OCI-LY7 (cell line): ENCODE results near the gene DLAT. TPM values are rescaled to one million over a fixed set of nuclear protein-coding genes. Genes with fewer than 3 reads are reported as not detected.
A peak's percentile ranks its signal among the peaks of the same experiment; 100 is the strongest.

Experiments used
- BruUV-seq: library from RNA; stranded (reverse); fragments of 400-500 nt; replicated peaks from 2 replicates; lab custom pipeline; 2021; lab: Mats Ljungman, UMichigan
- CTCF ChIA-PET: fragments of 300-600 bp; sonication (Branson Sonifier 250); formaldehyde crosslinking; loops from one replicate; lab custom pipeline; 2022; ENCODE audit warnings: antibody characterized with exemption; ENCODE audit not compliant: unreplicated experiment; lab: Charles Lee
- POLR2A ChIA-PET: fragments of 300-600 bp; sonication (Branson Sonifier 250); formaldehyde crosslinking; loops from one replicate; lab custom pipeline; 2022; ENCODE audit warnings: antibody characterized with exemption; lab: Charles Lee
- DNase-seq: peaks from one replicate; pipeline ENCODE4 v3.0.0-alpha.2; 2015; ENCODE audit warnings: low spot score
- H2AFZ ChIP-seq: fragments of 200-600 bp; sonication (generic), shearing (Covaris generic); 2 replicates; pipeline ENCODE4 v1.6.1; 2014; ENCODE audit warnings: mild to moderate bottlenecking, antibody characterized with exemption, low read length, moderate library complexity
- H3K27ac ChIP-seq: fragments of 200-600 bp; sonication (generic); 2 replicates; pipeline ENCODE4 v1.5.1; 2014; ENCODE audit warnings: mixed run types, low read depth, mild to moderate bottlenecking, moderate library complexity, low read length, inconsistent platforms; ENCODE audit not compliant: poor library complexity, severe bottlenecking
- H3K36me3 ChIP-seq: fragments of 200-600 bp; sonication (generic); 2 replicates; pipeline ENCODE4 v1.6.1; 2014; ENCODE audit warnings: mild to moderate bottlenecking, antibody characterized with exemption, low read length, moderate library complexity, mixed read lengths; ENCODE audit not compliant: insufficient read depth
- H3K4me1 ChIP-seq: fragments of 200-600 bp; sonication (generic); 2 replicates; pipeline ENCODE4 v1.5.1; 2014; ENCODE audit warnings: mild to moderate bottlenecking, low read length; ENCODE audit not compliant: insufficient read depth, poor library complexity, severe bottlenecking
- H3K4me2 ChIP-seq: fragments of 200-600 bp; sonication (generic); 2 replicates; pipeline ENCODE4 v1.6.1; 2014; ENCODE audit warnings: mild to moderate bottlenecking, low read length
- H3K4me3 ChIP-seq: fragments of 200-600 bp; sonication (generic); 2 replicates; pipeline ENCODE4 v1.5.1; 2014; ENCODE audit warnings: mild to moderate bottlenecking, low read depth, low read length; ENCODE audit not compliant: poor library complexity, severe bottlenecking
- H3K79me2 ChIP-seq: fragments of 200-600 bp; sonication (generic); 2 replicates; pipeline ENCODE4 v1.6.1; 2016; ENCODE audit warnings: low read depth, mild to moderate bottlenecking, low read length, moderate library complexity, mixed read lengths; ENCODE audit not compliant: insufficient read depth
- H3K9me2 ChIP-seq: fragments of 200-600 bp; sonication (generic); 2 replicates; pipeline ENCODE4 v1.6.1; 2016; ENCODE audit warnings: mild to moderate bottlenecking, low read length, mixed read lengths; ENCODE audit not compliant: insufficient read depth
- H3K9me3 ChIP-seq: fragments of 200-600 bp; sonication (generic); 2 replicates; pipeline ENCODE4 v1.6.1; 2014; ENCODE audit warnings: mild to moderate bottlenecking, mixed run types, low read length, mixed read lengths
- H4K20me1 ChIP-seq: fragments of 200-600 bp; sonication (generic); 2 replicates; pipeline ENCODE4 v1.6.1; 2014; ENCODE audit warnings: mild to moderate bottlenecking, antibody characterized with exemption, low read length, moderate library complexity, mixed read lengths; ENCODE audit not compliant: insufficient read depth
- CTCF ChIP-seq: fragments of 200-600 bp; sonication (generic); conservative IDR thresholded peaks from 2 replicates; pipeline ENCODE4 v1.5.1; 2014; ENCODE audit warnings: mild to moderate bottlenecking, antibody characterized with exemption, low read length, moderate library complexity, mixed read lengths
- EZH2phosphoT487 ChIP-seq: fragments of 200-600 bp; sonication (generic); IDR thresholded peaks from 2 replicates; pipeline ENCODE4 v1.6.1; 2018; ENCODE audit warnings: low read depth, borderline replicate concordance, mild to moderate bottlenecking, mixed run types, antibody characterized with exemption, low read length, moderate library complexity, mixed read lengths
- intact Hi-C: fragments of 100-400 bp; cut with micrococcal nuclease; formaldehyde crosslinking; loops from one replicate; pipeline ENCODE4 v1.10.0; 2022; ENCODE audit not compliant: unreplicated experiment
- total RNA-seq, 2 experiments: library from RNA; depleted of rRNA in 1 of 2; stranded (reverse); fragments of >200 nt in 1 of 2; shearing (Covaris generic) in 1 of 2; gene quantifications; 2 replicates each; pipeline ENCODE4 v1.2.3, GENCODE V29; 2014 to 2022

Gene DLAT
- total RNA-seq, 2 experiments from 2014 or later = 42.0 to 54.1 TPM

DNA sequence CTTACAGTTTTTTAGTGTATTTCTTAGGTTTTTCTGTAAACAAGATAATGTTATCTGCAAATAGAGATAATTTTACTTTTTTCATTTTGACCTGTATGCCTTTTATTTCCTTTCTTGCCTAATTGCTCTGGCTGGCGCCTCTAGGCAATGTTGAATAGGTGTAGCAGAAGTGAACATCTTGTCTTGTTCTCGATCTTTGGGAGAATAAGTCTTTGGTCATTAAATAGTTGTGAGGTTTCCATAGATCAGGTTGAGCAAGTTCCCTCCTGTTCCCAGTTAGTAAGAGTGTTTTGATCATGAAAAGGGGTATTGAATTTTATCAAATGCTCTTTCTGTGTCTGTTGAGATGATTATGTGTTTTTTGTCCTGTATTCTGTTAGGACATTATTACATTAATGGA, 24.6 kb downstream of the DLAT start:
- H3K27ac ChIP-seq = peak overlapping the region; percentile 79
- H3K36me3 ChIP-seq = peaks cover 96% of the 10 kb centered on the region
- intact Hi-C loops = loop anchor here (2.0 kb wide), 1 partner anchor 25 kb away; the partner anchor contains the start of gene DLAT
- no peak for TF ChIP-seq EZH2phosphoT487
- no peak for TF ChIP-seq CTCF
- no peak for DNase-seq
- H3K4me2 ChIP-seq = peak overlapping the region; percentile 59
- ChIA-PET POLR2A (interaction anchor here (1.4 to 1.7 kb wide), 2 partner anchors 117 to 123 kb away, joined by 3 to 4 read pairs; no protein-coding TSS in a partner anchor), CTCF (no interaction called here)
- peaks cover 47% of the 10 kb centered on the region for H3K4me1 ChIP-seq
- peaks cover 6% of the 10 kb centered on the region; the same call in 1 of the 2 replicates for H3K9me3 ChIP-seq
- no peaks in the 10 kb centered on the region for H4K20me1 ChIP-seq
- H3K79me2 ChIP-seq = peaks cover 26% of the 10 kb centered on the region
- no peaks in the 10 kb centered on the region for H3K9me2 ChIP-seq
- no peak overlapping the region for H2AFZ ChIP-seq
- BruUV-seq = no TSS peak
- H3K4me3 ChIP-seq = no peak overlapping the region

DNA sequence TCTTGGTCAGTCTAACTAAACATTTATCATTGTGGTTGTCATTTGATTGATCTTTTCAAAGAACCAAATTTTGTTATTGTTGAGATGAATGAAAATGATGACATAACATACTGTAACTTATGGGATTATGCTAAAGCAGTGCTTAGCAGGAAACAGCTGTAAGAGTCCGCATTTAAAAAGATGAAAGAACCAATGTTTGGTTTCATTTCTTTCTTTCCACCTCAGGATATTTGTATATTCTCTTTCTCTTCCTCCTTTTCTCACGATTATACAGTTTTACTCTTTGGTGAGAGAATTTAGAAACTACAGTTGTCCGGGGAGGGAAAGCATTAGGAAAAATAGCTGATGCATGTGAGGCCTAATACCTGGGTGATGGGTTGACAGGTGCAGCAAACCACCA, 25.5 kb downstream of the DLAT start:
- DNase-seq = peak; percentile 72
- no peaks in the 10 kb centered on the region for H3K9me2 ChIP-seq
- H3K27ac ChIP-seq = peak overlapping the region; percentile 79
- peak overlapping the region; percentile 59 for H3K4me2 ChIP-seq
- H3K79me2 ChIP-seq = peaks cover 26% of the 10 kb centered on the region
- TF ChIP-seq CTCF (no peak), EZH2phosphoT487 (no peak)
- peaks cover 6% of the 10 kb centered on the region; the same call in 1 of the 2 replicates for H3K9me3 ChIP-seq
- ChIA-PET CTCF (no interaction called here), POLR2A (interaction anchor here (0.9 to 1.7 kb wide), 3 partner anchors 116 to 124 kb away, joined by 3 to 4 read pairs (median 4); no protein-coding TSS in a partner anchor)
- H2AFZ ChIP-seq = no peak overlapping the region
- no TSS peak for BruUV-seq
- H3K4me1 ChIP-seq = peaks cover 47% of the 10 kb centered on the region
- H3K36me3 ChIP-seq = peaks cover 94% of the 10 kb centered on the region
- intact Hi-C loops = loop anchor here (2.0 kb wide), 1 partner anchor 26 kb away; the partner anchor contains the start of gene DLAT
- no peaks in the 10 kb centered on the region for H4K20me1 ChIP-seq
- H3K4me3 ChIP-seq = peak overlapping the region; percentile 55

DNA sequence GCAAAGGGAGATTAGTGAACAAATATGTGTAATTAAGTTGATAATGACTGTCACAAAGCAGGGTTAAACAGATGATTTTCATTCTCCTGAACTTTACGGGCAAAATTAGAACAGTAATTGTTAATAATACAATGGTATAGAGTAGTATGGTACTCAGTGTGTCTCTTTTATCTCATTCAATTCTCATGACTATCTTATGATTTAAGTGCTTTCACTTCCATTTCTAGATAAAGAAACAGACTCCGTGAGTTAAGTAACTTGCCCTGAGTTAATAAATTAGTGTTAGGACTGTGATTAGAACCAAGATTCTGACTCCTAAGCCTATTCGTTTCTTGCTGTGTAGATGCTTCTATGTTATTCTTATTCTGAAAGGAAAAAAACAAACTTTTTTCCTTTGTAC, 26.6 kb downstream of the DLAT start:
- intact Hi-C loops = loop anchor here (2.0 kb wide), 1 partner anchor 27 kb away; the partner anchor contains the start of gene DLAT
- H3K79me2 ChIP-seq = peaks cover 26% of the 10 kb centered on the region
- H3K4me2 ChIP-seq = peak overlapping the region; percentile 59
- no peaks in the 10 kb centered on the region for H4K20me1 ChIP-seq
- TF ChIP-seq CTCF (no peak), EZH2phosphoT487 (no peak)
- peaks cover 91% of the 10 kb centered on the region for H3K36me3 ChIP-seq
- H3K4me1 ChIP-seq = peaks cover 47% of the 10 kb centered on the region
- H2AFZ ChIP-seq = no peak overlapping the region
- H3K9me2 ChIP-seq = no peaks in the 10 kb centered on the region
- H3K9me3 ChIP-seq = peaks cover 6% of the 10 kb centered on the region; the same call in 1 of the 2 replicates
- BruUV-seq = no TSS peak
- no peak for DNase-seq
- H3K4me3 ChIP-seq = peak overlapping the region; percentile 55
- POLR2A ChIA-PET = interaction anchor here (1.0 to 1.7 kb wide), 3 partner anchors 8 to 125 kb away, joined by 4 to 6 read pairs (median 4); no protein-coding TSS in a partner anchor
- CTCF ChIA-PET = no interaction called here
- peak overlapping the region; percentile 79 for H3K27ac ChIP-seq
